ENCODE measurements around the gene HTR3A. TPM values are rescaled to one million over a fixed set of nuclear protein-coding genes. Genes with fewer than 3 reads are reported as not detected.

The HTR3A gene
- total RNA-seq, 4 donors from 2014 or later: 0.42 to 1.8 (median 0.90) TPM

- no peak overlapping the region for H3K4me3 ChIP-seq
- no peaks in the 10 kb centered on the region for H3K9me3 ChIP-seq
- DNase-seq (ENCODE audit: extremely low spot score): no peak
- intact Hi-C loops (cut with DNase I): no loop called here
- peaks cover 0 to 66% (median 0%) of the 10 kb centered on the region in 4 donors for H3K27me3 ChIP-seq
- H3K4me1 ChIP-seq: peaks cover 6 to 8% (median 7%) of the 10 kb centered on the region in 4 donors
- no peak overlapping the region for H3K27ac ChIP-seq (replicated peaks in 1 of 4)
- WGBS: 66% methylated on average over 4 of the region's 4 CpGs
- TF ChIP-seq POLR2AphosphoS5 (IDR thresholded peaks at IDR 0.05) (no peak), CTCF (IDR thresholded peaks at IDR 0.05) (no peak), POLR2A (IDR thresholded peaks at IDR 0.05; ENCODE audit: low read depth) (no peak), EP300 (IDR thresholded peaks at IDR 0.05) (no peak)
- H3K36me3 ChIP-seq: no peaks in the 10 kb centered on the region
These were observed 2.2 kb downstream of the HTR3A start for GRCh38 chr11:113977071-113977490.

GRCh38 chr11:113977701-113978100, 2.8 kb downstream of the HTR3A start:
- peaks cover 0 to 67% (median 0%) of the 10 kb centered on the region in 4 donors for H3K27me3 ChIP-seq
- no peaks in the 10 kb centered on the region for H3K36me3 ChIP-seq
- H3K9me3 ChIP-seq: no peaks in the 10 kb centered on the region
- TF ChIP-seq EP300 (IDR thresholded peaks at IDR 0.05) (no peak), POLR2A (IDR thresholded peaks at IDR 0.05; ENCODE audit: low read depth) (no peak), CTCF (IDR thresholded peaks at IDR 0.05) (no peak), POLR2AphosphoS5 (IDR thresholded peaks at IDR 0.05) (no peak)
- H3K4me3 ChIP-seq: no peak overlapping the region
- peaks cover 6 to 8% (median 7%) of the 10 kb centered on the region in 4 donors for H3K4me1 ChIP-seq
- WGBS: 74% methylated on average over 9 of the region's 11 CpGs
- H3K27ac ChIP-seq (replicated peaks in 1 of 4): no peak overlapping the region
- DNase-seq (ENCODE audit: extremely low spot score): no peak
- intact Hi-C loops (cut with DNase I): no loop called here

- Histone ChIP-seq H3K27me3 (peaks cover 0 to 67% (median 0%) of the 10 kb centered on the region in 4 donors), H3K36me3 (no peaks in the 10 kb centered on the region), H3K4me1 (peaks cover 6 to 8% (median 7%) of the 10 kb centered on the region in 4 donors), H3K27ac (replicated peaks in 1 of 4) (no peak overlapping the region), H3K4me3 (no peak overlapping the region), H3K9me3 (no peaks in the 10 kb centered on the region)
- TF ChIP-seq POLR2AphosphoS5 (IDR thresholded peaks at IDR 0.05): no peak
- no peak for TF ChIP-seq CTCF (IDR thresholded peaks at IDR 0.05)
- TF ChIP-seq EP300 (IDR thresholded peaks at IDR 0.05): no peak
- no peak for TF ChIP-seq POLR2A (IDR thresholded peaks at IDR 0.05; ENCODE audit: low read depth)
- DNase-seq (ENCODE audit: extremely low spot score): no peak
- intact Hi-C loops (cut with DNase I): no loop called here
- 44% methylated on average over 1 of the region's 1 CpG for WGBS
These were observed 4.5 kb downstream of the HTR3A start for GRCh38 chr11:113979431-113979830.

- Histone ChIP-seq H3K36me3 (no peaks in the 10 kb centered on the region), H3K27me3 (peaks cover 0 to 55% (median 0%) of the 10 kb centered on the region in 4 donors), H3K27ac (replicated peaks in 1 of 4) (no peak overlapping the region), H3K9me3 (no peaks in the 10 kb centered on the region), H3K4me1 (no peaks in the 10 kb centered on the region), H3K4me3 (no peak overlapping the region)
- WGBS: 60% methylated on average over 6 of the region's 6 CpGs
- TF ChIP-seq POLR2A (IDR thresholded peaks at IDR 0.05; ENCODE audit: low read depth): no peak
- no peak for TF ChIP-seq EP300 (IDR thresholded peaks at IDR 0.05)
- no peak for TF ChIP-seq POLR2AphosphoS5 (IDR thresholded peaks at IDR 0.05)
- no peak for TF ChIP-seq CTCF (IDR thresholded peaks at IDR 0.05)
- DNase-seq (ENCODE audit: extremely low spot score): no peak
- intact Hi-C loops (cut with DNase I): no loop called here
These were observed 5.9 kb downstream of the HTR3A start for GRCh38 chr11:113980785-113981184.

GRCh38 chr11:113982306-113982705, 7.4 kb downstream of the HTR3A start:
- DNase-seq (ENCODE audit: extremely low spot score): no peak
- Histone ChIP-seq H3K4me3 (no peak overlapping the region), H3K27me3 (peaks cover 0 to 54% (median 0%) of the 10 kb centered on the region in 4 donors), H3K4me1 (no peaks in the 10 kb centered on the region), H3K27ac (replicated peaks in 1 of 4) (no peak overlapping the region), H3K9me3 (no peaks in the 10 kb centered on the region), H3K36me3 (no peaks in the 10 kb centered on the region)
- TF ChIP-seq EP300 (IDR thresholded peaks at IDR 0.05) (no peak), CTCF (IDR thresholded peaks at IDR 0.05) (no peak), POLR2A (IDR thresholded peaks at IDR 0.05; ENCODE audit: low read depth) (no peak), POLR2AphosphoS5 (IDR thresholded peaks at IDR 0.05) (no peak)
- intact Hi-C loops (cut with DNase I): no loop called here

All from esophagus muscularis mucosa (tissue), 4 donors.